Measurements from ENCODE around the gene RTN4RL2.

RTN4RL2 gene

DNA sequence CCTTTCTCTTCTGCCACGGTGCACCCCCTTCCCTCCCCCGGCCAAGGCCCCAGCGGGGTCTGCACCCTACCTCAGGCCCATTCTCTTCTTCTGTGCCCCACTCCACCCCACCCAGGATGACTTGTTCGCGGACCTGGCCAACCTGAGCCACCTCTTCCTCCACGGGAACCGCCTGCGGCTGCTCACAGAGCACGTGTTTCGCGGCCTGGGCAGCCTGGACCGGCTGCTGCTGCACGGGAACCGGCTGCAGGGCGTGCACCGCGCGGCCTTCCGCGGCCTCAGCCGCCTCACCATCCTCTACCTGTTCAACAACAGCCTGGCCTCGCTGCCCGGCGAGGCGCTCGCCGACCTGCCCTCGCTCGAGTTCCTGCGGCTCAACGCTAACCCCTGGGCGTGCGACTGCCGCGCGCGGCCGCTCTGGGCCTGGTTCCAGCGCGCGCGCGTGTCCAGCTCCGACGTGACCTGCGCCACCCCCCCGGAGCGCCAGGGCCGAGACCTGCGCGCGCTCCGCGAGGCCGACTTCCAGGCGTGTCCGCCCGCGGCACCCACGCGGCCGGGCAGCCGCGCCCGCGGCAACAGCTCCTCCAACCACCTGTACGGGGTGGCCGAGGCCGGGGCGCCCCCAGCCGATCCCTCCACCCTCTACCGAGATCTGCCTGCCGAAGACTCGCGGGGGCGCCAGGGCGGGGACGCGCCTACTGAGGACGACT is 15.9 kb downstream of the RTN4RL2 start:
- peak overlapping the region; percentile 13 for H3K4me3 ChIP-seq (ENCODE audit: low read depth, low read length)
- TF ChIP-seq, protein P1, sequence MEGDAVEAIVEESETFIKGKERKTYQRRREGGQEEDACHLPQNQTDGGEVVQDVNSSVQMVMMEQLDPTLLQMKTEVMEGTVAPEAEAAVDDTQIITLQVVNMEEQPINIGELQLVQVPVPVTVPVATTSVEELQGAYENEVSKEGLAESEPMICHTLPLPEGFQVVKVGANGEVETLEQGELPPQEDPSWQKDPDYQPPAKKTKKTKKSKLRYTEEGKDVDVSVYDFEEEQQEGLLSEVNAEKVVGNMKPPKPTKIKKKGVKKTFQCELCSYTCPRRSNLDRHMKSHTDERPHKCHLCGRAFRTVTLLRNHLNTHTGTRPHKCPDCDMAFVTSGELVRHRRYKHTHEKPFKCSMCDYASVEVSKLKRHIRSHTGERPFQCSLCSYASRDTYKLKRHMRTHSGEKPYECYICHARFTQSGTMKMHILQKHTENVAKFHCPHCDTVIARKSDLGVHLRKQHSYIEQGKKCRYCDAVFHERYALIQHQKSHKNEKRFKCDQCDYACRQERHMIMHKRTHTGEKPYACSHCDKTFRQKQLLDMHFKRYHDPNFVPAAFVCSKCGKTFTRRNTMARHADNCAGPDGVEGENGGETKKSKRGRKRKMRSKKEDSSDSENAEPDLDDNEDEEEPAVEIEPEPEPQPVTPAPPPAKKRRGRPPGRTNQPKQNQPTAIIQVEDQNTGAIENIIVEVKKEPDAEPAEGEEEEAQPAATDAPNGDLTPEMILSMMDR (conservative IDR thresholded peaks at IDR 0.05; ENCODE audit: low read depth, low read length): no peak
- no peak for DNase-seq (ENCODE audit: low read depth)

DNA sequence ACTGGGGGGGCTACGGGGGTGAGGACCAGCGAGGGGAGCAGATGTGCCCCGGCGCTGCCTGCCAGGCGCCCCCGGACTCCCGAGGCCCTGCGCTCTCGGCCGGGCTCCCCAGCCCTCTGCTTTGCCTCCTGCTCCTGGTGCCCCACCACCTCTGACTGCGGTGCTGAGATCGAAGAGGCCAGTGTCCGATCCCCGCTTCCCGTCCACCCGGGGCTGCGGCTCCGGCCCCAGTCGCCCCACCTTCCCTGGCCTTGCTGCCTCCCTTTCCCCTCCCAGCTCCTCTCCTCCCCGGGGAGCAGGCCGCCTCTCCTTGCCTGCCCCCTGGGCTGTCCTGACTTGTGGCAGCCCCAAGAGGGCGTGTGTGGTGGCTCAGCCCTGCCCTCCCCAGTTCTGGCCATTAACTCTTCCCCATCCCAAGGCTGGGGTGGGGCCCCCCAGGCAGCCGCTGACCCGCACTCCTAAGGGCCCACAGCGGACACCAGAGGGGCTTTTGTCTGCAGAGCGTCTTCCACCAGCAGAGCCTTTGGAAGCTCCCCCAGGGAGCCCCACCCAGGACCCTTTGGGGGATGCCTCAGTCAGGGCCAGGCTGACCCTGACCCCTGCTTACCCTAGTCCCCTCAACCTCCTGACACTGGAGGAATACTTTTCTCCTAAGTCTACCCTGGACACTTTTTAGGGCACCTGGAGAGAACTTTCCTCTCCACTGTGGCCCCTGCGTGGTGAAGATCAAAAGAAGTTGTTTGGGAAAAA is 16.6 kb downstream of the RTN4RL2 start:
- H3K4me3 ChIP-seq (ENCODE audit: low read depth, low read length): no peak overlapping the region
- peak; percentile 16 for DNase-seq (ENCODE audit: low read depth)
- TF ChIP-seq, protein P1 (conservative IDR thresholded peaks at IDR 0.05; ENCODE audit: low read depth, low read length): peak; percentile 37

- DNase-seq (ENCODE audit: low read depth): no peak
- H3K4me3 ChIP-seq (ENCODE audit: low read depth, low read length): no peak overlapping the region
- TF ChIP-seq, protein P1 (conservative IDR thresholded peaks at IDR 0.05; ENCODE audit: low read depth, low read length): no peak
Measured at GRCh38 chr11:57477507-57478189, 17.3 kb downstream of the RTN4RL2 start.

DNA sequence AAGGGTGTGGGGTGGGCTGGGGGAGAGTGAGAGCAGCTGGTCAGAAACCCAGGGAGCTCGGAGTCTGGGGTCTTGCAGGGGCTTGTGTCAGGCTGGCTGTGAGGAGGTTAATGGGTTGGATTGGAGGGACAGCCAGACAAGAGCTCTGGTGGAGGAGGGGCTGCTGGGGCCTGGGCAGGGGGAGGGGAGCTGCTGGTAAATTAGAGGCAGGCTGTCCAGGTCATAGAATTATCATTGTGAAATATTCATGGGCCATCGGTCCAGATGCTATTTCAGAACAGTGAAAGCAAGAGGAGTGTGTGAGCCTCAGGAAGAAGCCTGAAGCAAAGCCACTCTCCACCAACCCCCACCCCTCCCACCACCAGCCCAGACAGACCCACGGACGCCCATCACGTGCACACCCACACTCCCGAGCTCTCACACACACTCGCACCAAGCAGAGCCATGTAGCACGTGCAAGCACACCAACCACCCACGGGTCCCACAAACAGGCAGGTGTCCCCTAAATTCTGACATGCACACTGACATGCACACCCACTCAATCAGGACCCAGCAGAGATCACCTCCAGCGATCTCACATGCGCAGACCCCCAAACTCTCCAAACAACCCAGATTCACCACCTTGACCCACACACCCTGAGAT is 18.8 kb downstream of the RTN4RL2 start:
- no peak overlapping the region for H3K4me3 ChIP-seq (ENCODE audit: low read depth, low read length)
- DNase-seq (ENCODE audit: low read depth): no peak
- TF ChIP-seq, protein P1 (conservative IDR thresholded peaks at IDR 0.05; ENCODE audit: low read depth, low read length): no peak

GRCh38 chr11:57479911-57480310 is 19.6 kb downstream of the RTN4RL2 start:
- TF ChIP-seq, protein P1 (conservative IDR thresholded peaks at IDR 0.05; ENCODE audit: low read depth, low read length): no peak
- no peak for DNase-seq (ENCODE audit: low read depth)
- no peak overlapping the region for H3K4me3 ChIP-seq (ENCODE audit: low read depth, low read length)

DNA sequence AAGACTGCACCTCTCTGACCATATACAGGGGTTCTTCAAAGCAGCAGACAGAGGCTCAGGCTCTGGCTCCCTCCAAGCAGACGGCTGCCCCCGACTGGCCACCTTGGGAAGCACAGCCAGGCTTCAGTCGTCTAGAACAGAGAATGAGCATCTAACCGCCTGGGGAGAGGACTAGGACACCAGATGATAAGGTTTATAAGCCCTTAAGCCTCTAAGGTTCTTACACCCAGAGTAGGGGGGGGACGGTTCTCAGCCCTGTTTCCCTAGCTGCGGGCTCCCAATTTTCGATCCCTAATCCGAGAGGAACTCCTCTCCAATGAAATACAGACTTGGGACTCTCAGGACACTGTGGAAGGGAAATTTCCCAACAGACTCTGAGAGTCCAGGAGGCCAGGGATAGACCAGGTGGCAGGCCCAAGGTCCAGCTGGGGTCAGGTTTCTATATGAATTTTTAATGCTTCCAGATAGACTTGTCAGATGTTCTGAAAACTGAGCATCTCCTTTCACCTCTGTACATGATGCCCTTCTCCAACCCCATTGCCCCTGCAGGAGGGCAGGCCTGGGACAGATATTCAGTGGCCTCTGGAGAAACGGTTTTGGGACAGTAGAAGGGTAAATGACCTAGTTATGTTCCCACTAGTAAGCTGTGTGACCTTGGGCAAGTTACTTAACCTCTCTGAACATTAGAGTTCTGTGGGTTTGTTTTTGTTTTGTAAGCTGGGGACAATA is 20.2 kb downstream of the RTN4RL2 start:
- no peak overlapping the region for H3K4me3 ChIP-seq (ENCODE audit: low read depth, low read length)
- peak; percentile 68 for DNase-seq (ENCODE audit: low read depth)
- TF ChIP-seq, protein P1 (conservative IDR thresholded peaks at IDR 0.05; ENCODE audit: low read depth, low read length): peak; percentile 83
